Transverse colon (tissue), 3 donors: ENCODE measurements around the gene TUBB3.

Source experiments
- POLR2A ChIP-seq: fragments of 450-650 bp; IDR thresholded peaks from one replicate; pipeline ENCODE4 v1.6.1; 2016; ENCODE audit warnings: antibody characterized with exemption, mild to moderate bottlenecking, moderate library complexity
- TF ChIP-seq, protein P1 (sequence below), 5 experiments: fragments of 200-600 bp in 3 of 5; fragments of 450-650 bp in 2 of 5; sonication (generic) in 3 of 5; IDR thresholded peaks; 1 replicate in 2 of 5; 2 replicates in 3 of 5; pipeline ENCODE4 v1.5.1; 2016 to 2017; ENCODE audit warnings: antibody characterized with exemption in 5 of 5, inconsistent platforms in 3 of 5, mild to moderate bottlenecking in 2 of 5, moderate library complexity in 1 of 5

DNA sequence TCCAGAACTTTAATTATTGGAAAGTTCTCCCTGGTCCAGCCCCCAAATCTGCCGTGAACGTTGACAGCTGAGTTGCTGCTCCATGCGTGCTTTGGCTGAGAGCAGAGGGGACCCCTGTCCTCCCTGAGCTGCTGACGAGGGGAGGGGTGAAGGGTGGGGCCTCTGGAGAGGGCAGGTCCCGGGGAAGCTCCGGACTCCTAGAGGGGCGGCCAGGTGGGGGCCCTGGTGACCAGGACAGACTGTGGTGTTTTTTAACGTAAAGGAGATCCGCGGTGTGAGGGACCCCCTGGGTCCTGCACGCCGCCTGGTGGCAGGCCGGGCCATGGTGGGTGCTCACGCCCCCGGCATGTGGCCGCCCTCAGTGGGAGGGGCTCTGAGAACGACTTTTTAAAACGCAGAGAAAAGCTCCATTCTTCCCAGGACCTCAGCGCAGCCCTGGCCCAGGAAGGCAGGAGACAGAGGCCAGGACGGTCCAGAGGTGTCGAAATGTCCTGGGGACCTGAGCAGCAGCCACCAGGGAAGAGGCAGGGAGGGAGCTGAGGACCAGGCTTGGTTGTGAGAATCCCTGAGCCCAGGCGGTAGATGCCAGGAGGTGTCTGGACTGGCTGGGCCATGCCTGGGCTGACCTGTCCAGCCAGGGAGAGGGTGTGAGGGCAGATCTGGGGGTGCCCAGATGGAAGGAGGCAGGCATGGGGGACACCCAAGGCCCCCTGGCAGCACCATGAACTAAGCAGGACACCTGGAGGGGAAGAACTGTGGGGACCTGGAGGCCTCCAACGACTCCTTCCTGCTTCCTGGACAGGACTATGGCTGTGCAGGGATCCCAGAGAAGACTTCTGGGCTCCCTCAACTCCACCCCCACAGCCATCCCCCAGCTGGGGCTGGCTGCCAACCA, 4.4 kb upstream of the TUBB3 start, which contains the start of gene MC1R:
- TF ChIP-seq, protein P1, sequence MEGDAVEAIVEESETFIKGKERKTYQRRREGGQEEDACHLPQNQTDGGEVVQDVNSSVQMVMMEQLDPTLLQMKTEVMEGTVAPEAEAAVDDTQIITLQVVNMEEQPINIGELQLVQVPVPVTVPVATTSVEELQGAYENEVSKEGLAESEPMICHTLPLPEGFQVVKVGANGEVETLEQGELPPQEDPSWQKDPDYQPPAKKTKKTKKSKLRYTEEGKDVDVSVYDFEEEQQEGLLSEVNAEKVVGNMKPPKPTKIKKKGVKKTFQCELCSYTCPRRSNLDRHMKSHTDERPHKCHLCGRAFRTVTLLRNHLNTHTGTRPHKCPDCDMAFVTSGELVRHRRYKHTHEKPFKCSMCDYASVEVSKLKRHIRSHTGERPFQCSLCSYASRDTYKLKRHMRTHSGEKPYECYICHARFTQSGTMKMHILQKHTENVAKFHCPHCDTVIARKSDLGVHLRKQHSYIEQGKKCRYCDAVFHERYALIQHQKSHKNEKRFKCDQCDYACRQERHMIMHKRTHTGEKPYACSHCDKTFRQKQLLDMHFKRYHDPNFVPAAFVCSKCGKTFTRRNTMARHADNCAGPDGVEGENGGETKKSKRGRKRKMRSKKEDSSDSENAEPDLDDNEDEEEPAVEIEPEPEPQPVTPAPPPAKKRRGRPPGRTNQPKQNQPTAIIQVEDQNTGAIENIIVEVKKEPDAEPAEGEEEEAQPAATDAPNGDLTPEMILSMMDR (IDR thresholded peaks at IDR 0.05): peak in 4 of 5 experiments; percentile 25 to 37 (median 32)
- TF ChIP-seq POLR2A: no peak
